ENCODE results near the gene ATP10A. TPM values are rescaled to one million over a fixed set of nuclear protein-coding genes. Genes with fewer than 3 reads are reported as not detected.
A peak's percentile ranks its signal among the peaks of the same experiment; 100 is the strongest.

ATP10A gene
- total and polyA plus RNA-seq, 11 donors = 0.53 to 3.3 (median 1.0) TPM

DNA sequence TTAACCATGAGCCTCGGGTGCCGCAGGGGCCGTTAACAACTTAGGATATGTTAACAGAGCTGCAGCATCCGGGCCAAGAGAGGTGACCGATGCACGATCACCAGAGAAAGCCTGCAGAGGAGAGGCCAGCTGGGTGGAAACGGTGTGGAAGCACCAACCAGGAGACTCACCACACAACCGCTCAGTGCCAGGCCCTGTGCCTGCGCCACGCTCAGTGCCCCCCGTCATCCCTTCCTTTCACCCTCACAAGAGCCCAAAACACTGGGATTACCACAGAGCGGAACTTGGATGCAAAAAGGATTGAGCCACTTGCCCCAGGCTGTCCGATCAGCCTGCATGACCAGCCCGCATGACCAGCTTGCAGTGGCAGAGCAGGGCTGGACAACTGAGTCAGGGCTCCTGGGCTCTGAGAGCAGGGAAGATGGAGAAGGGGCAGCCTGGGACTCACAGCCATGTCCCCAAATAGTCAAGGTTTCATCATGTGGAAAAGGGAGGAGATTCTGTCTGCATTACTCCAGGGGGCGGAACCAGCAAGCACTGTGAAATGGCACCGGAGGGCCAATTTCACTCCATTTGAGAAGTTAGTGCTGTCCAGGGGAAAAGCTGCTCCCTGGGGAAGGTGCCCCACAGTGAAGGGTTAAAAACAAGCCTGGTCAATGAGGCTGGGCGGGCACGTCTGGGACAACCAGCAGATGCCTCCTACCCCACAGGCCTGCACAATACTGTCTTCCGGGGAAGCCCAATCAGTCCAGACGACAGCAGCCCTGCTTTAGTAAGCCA, 156.8 kb downstream of the ATP10A start:
- Histone ChIP-seq H3K27ac (no peak overlapping the region), H3K9me3 (no peaks in the 10 kb centered on the region), H3K36me3 (no peaks in the 10 kb centered on the region), H3K4me3 (no peak overlapping the region), H3K27me3 (no peaks in the 10 kb centered on the region), H3K4me1 (no peaks in the 10 kb centered on the region)
- DNase-seq = no peak
- WGBS, 4 donors = 73 to 89% (median 83%) methylated on average over 20 of the region's 20 CpGs
- intact Hi-C loops (cut with DNase I) = loop anchor here in 1 of 10 donors (10.0 kb wide), 1 partner anchor 62 kb away; no protein-coding TSS in a partner anchor
- TF ChIP-seq, protein P1, sequence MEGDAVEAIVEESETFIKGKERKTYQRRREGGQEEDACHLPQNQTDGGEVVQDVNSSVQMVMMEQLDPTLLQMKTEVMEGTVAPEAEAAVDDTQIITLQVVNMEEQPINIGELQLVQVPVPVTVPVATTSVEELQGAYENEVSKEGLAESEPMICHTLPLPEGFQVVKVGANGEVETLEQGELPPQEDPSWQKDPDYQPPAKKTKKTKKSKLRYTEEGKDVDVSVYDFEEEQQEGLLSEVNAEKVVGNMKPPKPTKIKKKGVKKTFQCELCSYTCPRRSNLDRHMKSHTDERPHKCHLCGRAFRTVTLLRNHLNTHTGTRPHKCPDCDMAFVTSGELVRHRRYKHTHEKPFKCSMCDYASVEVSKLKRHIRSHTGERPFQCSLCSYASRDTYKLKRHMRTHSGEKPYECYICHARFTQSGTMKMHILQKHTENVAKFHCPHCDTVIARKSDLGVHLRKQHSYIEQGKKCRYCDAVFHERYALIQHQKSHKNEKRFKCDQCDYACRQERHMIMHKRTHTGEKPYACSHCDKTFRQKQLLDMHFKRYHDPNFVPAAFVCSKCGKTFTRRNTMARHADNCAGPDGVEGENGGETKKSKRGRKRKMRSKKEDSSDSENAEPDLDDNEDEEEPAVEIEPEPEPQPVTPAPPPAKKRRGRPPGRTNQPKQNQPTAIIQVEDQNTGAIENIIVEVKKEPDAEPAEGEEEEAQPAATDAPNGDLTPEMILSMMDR (IDR thresholded peaks at IDR 0.05) = no peak
- TF ChIP-seq POLR2A (IDR thresholded peaks at IDR 0.05) = no peak
- ATAC-seq = no peak

DNA sequence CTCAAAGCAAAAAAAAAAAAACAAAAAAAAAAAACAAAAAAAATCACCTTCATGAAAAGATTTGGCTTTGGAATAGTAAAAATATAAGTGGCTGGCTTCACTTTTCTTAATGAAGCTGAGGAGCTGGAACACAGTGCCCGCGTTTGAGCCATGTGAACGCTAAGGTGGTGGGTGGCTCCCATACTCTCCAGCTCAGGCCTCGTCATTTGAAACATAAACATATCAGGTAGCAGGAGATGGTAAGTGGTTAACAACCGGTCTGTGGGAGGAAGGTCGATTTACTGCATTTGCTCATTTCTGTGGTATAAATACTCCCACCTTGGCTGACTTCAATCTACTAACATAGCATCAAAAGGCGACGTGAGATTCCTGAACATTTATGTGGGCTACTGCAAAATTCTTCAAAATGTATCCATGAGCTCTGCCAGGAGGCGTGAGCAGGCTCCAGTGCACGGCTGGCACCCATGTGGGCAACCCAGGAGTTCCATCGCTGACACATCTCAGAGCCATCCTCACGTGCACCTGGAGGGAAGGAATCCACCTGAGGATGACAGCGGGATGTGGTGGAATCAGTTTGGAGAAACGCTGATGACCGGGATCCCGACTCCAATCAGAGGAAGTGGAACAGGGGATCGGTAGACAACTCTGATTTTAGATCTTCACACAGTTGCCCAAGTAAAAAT, 157.6 kb downstream of the ATP10A start:
- Histone ChIP-seq H3K36me3 (no peaks in the 10 kb centered on the region), H3K27me3 (no peaks in the 10 kb centered on the region), H3K9me3 (no peaks in the 10 kb centered on the region), H3K4me3 (no peak overlapping the region), H3K4me1 (no peaks in the 10 kb centered on the region), H3K27ac (no peak overlapping the region)
- no peak for DNase-seq
- intact Hi-C loops (cut with DNase I) = loop anchor here in 1 of 10 donors (10.0 kb wide), 1 partner anchor 61 kb away; no protein-coding TSS in a partner anchor
- no peak for ATAC-seq
- 88 to 94% (median 92%) methylated on average over 17 of the region's 17 CpGs for WGBS, 4 donors
- TF ChIP-seq POLR2A (IDR thresholded peaks at IDR 0.05) = no peak

DNA sequence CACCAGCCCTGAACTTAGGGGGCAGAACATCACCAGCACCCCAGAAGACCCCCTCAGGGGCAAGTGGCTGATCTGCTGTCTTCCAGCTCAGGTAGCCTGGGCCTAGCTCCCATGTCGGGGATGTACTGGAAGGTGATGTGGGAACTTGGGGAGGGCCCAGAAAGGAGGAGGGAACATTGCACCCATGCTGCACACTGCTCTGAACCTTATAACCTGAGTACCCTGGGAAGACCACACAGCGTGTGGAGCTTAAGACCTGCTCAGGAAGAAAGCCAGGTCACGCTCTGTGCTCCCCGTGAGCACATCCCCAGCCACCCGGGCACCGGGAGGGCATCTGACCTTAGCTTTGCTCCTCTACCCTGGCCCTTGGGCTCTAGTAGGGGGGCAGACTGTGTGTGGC, 159.4 kb downstream of the ATP10A start:
- TF ChIP-seq POLR2A (IDR thresholded peaks at IDR 0.05) = no peak
- TF ChIP-seq, protein P1 (IDR thresholded peaks at IDR 0.05) = no peak
- Histone ChIP-seq H3K27ac (no peak overlapping the region), H3K4me1 (no peaks in the 10 kb centered on the region), H3K27me3 (no peaks in the 10 kb centered on the region), H3K4me3 (no peak overlapping the region), H3K9me3 (no peaks in the 10 kb centered on the region), H3K36me3 (no peaks in the 10 kb centered on the region)
- ATAC-seq (peak in 1 of 4 donors; percentile 35), DNase-seq (no peak)
- intact Hi-C loops (cut with DNase I) = loop anchor here in 1 of 10 donors (10.0 kb wide), 1 partner anchor 59 kb away; no protein-coding TSS in a partner anchor
- 93 to 97% (median 95%) methylated on average over 4 to 6 of the region's 6 CpGs for WGBS, 4 donors

DNA sequence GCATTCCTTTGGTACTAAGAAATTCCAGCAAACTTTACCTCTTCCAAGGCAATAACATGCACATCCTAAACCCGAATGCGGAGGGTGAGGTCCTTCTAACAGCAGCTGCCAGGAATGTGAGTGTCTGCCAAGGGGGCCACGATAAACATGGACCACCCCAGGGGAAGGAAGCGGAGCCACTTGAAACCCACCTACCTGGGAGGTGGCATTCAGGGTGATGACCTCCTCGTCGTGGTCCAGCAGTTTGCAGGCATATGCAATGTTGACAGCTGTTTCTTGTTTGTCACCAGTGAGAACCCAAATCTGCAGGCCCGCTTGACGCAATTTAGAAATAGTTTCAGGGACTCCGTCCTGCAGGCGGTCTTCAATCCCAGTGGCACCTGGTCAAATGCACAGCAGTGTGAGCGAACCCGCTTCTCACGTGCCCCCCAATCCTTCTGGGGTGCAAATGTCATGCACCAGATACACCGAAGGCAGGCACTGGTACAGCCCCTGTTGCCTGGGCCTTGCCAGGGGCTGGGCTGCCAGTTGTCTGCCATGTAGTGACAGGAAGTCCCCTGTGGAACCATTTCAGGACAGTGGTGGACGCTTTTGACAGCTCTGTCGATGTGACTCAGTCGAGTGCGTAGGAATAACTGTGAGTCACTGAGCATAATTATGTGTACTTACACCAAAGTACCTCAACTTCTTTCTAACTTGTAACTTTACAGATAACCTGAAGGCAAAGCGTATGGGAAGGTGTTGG, 161.2 kb downstream of the ATP10A start:
- Histone ChIP-seq H3K36me3 (no peaks in the 10 kb centered on the region), H3K4me3 (no peak overlapping the region), H3K4me1 (peaks cover 0 to 8% (median 0%) of the 10 kb centered on the region in 12 donors), H3K27ac (no peak overlapping the region), H3K27me3 (no peaks in the 10 kb centered on the region), H3K9me3 (no peaks in the 10 kb centered on the region)
- no peak for DNase-seq
- WGBS, 4 donors = 89 to 94% (median 90%) methylated on average over 18 to 19 of the region's 19 CpGs
- no peak for ATAC-seq
- TF ChIP-seq, protein P1 (IDR thresholded peaks at IDR 0.05) = no peak
- no peak for TF ChIP-seq POLR2A (IDR thresholded peaks at IDR 0.05)
- intact Hi-C loops (cut with DNase I) = loop anchor here in 1 of 10 donors (10.0 kb wide), 1 partner anchor 57 kb away; no protein-coding TSS in a partner anchor

Data from heart left ventricle (tissue), 16 donors.